ENCODE data around the gene FRMD8.
A peak's percentile ranks its signal among the peaks of the same experiment; 100 is the strongest.

DNA sequence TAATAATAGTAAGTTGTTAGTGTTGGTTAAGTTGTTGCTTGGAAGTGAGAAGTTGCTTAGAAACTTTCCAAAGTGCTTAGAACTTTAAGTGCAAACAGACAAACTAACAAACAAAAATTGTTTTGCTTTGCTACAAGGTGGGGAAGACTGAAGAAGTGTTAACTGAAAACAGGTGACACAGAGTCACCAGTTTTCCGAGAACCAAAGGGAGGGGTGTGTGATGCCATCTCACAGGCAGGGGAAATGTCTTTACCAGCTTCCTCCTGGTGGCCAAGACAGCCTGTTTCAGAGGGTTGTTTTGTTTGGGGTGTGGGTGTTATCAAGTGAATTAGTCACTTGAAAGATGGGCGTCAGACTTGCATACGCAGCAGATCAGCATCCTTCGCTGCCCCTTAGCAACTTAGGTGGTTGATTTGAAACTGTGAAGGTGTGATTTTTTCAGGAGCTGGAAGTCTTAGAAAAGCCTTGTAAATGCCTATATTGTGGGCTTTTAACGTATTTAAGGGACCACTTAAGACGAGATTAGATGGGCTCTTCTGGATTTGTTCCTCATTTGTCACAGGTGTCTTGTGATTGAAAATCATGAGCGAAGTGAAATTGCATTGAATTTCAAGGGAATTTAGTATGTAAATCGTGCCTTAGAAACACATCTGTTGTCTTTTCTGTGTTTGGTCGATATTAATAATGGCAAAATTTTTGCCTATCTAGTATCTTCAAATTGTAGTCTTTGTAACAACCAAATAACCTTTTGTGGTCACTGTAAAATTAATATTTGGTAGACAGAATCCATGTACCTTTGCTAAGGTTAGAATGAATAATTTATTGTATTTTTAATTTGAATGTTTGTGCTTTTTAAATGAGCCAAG, 38.9 kb downstream of the FRMD8 start:
- TF ChIP-seq, protein P1, sequence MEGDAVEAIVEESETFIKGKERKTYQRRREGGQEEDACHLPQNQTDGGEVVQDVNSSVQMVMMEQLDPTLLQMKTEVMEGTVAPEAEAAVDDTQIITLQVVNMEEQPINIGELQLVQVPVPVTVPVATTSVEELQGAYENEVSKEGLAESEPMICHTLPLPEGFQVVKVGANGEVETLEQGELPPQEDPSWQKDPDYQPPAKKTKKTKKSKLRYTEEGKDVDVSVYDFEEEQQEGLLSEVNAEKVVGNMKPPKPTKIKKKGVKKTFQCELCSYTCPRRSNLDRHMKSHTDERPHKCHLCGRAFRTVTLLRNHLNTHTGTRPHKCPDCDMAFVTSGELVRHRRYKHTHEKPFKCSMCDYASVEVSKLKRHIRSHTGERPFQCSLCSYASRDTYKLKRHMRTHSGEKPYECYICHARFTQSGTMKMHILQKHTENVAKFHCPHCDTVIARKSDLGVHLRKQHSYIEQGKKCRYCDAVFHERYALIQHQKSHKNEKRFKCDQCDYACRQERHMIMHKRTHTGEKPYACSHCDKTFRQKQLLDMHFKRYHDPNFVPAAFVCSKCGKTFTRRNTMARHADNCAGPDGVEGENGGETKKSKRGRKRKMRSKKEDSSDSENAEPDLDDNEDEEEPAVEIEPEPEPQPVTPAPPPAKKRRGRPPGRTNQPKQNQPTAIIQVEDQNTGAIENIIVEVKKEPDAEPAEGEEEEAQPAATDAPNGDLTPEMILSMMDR (IDR thresholded peaks at IDR 0.05): peak in 1 of 3 donors; percentile 66
- TF ChIP-seq POLR2A (IDR thresholded peaks at IDR 0.05): peak; percentile 37
